Gastroesophageal sphincter (tissue), 4 donors: Measurements from ENCODE around the gene ANKRD13A. TPM values are rescaled to one million over a fixed set of nuclear protein-coding genes. Genes with fewer than 3 reads are reported as not detected.
A peak's percentile ranks its signal among the peaks of the same experiment; 100 is the strongest.

Experiments used
- ATAC-seq: fragments of 150-250 bp; one replicate; pipeline ENCODE4 v1.9.1; 2016; ENCODE audit warnings: mild to moderate bottlenecking, moderate library complexity
- H3K27ac ChIP-seq, 4 donors: fragments of 200-600 bp; sonication (generic) in 3 of 4; 1 replicate in 3 of 4; 2 replicates in 1 of 4; pipeline ENCODE4 v1.5.1; 2016 to 2019
- H3K27me3 ChIP-seq: fragments of 200-600 bp; sonication (generic); one replicate; pipeline ENCODE4 v1.5.1; 2019
- H3K36me3 ChIP-seq, 2 donors: fragments of 200-600 bp; sonication (generic); one replicate each; pipeline ENCODE4 v1.5.1; 2019; ENCODE audit warnings: control low read depth in 1 of 2
- H3K4me1 ChIP-seq, 3 donors: fragments of 200-600 bp; sonication (generic); 1 replicate in 2 of 3; 2 replicates in 1 of 3; pipeline ENCODE4 v1.5.1; 2016 to 2019; ENCODE audit warnings: control low read depth in 2 of 3
- H3K4me3 ChIP-seq, 2 donors: fragments of 200-600 bp; sonication (generic); one replicate each; pipeline ENCODE4 v1.5.1; 2019; ENCODE audit warnings: mild to moderate bottlenecking in 1 of 2, moderate library complexity in 1 of 2
- H3K9me3 ChIP-seq, 3 donors: fragments of 200-600 bp; sonication (generic); one replicate each; pipeline ENCODE4 v1.5.1; 2017 to 2019; ENCODE audit warnings: control low read depth in 2 of 3
- CTCF ChIP-seq, 4 experiments: fragments of 200-600 bp in 2 of 4; fragments of 450-650 bp in 2 of 4; sonication (generic) in 1 of 4; IDR thresholded peaks; one replicate each; pipeline ENCODE4 v1.5.1; 2017 to 2019; ENCODE audit warnings: antibody characterized with exemption in 4 of 4, mild to moderate bottlenecking in 2 of 4, moderate library complexity in 2 of 4
- EP300 ChIP-seq: sonication (generic); formaldehyde crosslinking; IDR thresholded peaks from one replicate; pipeline ENCODE4 v1.6.1; 2017; ENCODE audit warnings: antibody characterized with exemption, mild to moderate bottlenecking
- POLR2A ChIP-seq, 2 donors: fragments of 450-650 bp; IDR thresholded peaks; one replicate each; pipeline ENCODE4 v1.6.1; 2017; ENCODE audit warnings: antibody characterized with exemption in 2 of 2, mild to moderate bottlenecking in 2 of 2, moderate library complexity in 1 of 2
- POLR2AphosphoS5 ChIP-seq: sonication (generic); formaldehyde crosslinking; IDR thresholded peaks from one replicate; pipeline ENCODE4 v1.6.1; 2017; ENCODE audit warnings: antibody characterized with exemption
- WGBS, 2 donors: methylation state at CpG; one replicate each; pipeline ENCODE4 v1.1.5; 2018; ENCODE audit warnings: low coverage in 1 of 2; 5-methylcytosine and 5-hydroxymethylcytosine counted together
- total RNA-seq, 4 donors: library from RNA; depleted of rRNA; stranded (reverse); fragments of >200 nt; gene quantifications; one replicate each; pipeline ENCODE4 v1.1.0, GENCODE V29; 2016

Gene ANKRD13A
- total RNA-seq, 4 donors from 2014 or later = 141 to 182 (median 153) TPM

- TF ChIP-seq CTCF (IDR thresholded peaks at IDR 0.05) (no peak), EP300 (no peak), POLR2AphosphoS5 (no peak), POLR2A (IDR thresholded peaks at IDR 0.05) (no peak)
- H3K27ac ChIP-seq = peak overlapping the region in 3 of 4 donors; percentile 83 to 89 (median 85)
- WGBS, 2 donors = 0% methylated on average over 5 to 6 of the region's 6 CpGs
- no peak for ATAC-seq
- H3K4me3 ChIP-seq = peak overlapping the region; percentile 55 to 100
- peaks cover 0 to 67% (median 14%) of the 10 kb centered on the region in 3 donors for H3K4me1 ChIP-seq
- no peaks in the 10 kb centered on the region for H3K27me3 ChIP-seq
- H3K9me3 ChIP-seq = no peaks in the 10 kb centered on the region
- peaks cover 0 to 13% of the 10 kb centered on the region in 2 donors for H3K36me3 ChIP-seq
These were observed 3.9 kb upstream of the ANKRD13A start for GRCh38 chr12:109995361-109995685.

DNA sequence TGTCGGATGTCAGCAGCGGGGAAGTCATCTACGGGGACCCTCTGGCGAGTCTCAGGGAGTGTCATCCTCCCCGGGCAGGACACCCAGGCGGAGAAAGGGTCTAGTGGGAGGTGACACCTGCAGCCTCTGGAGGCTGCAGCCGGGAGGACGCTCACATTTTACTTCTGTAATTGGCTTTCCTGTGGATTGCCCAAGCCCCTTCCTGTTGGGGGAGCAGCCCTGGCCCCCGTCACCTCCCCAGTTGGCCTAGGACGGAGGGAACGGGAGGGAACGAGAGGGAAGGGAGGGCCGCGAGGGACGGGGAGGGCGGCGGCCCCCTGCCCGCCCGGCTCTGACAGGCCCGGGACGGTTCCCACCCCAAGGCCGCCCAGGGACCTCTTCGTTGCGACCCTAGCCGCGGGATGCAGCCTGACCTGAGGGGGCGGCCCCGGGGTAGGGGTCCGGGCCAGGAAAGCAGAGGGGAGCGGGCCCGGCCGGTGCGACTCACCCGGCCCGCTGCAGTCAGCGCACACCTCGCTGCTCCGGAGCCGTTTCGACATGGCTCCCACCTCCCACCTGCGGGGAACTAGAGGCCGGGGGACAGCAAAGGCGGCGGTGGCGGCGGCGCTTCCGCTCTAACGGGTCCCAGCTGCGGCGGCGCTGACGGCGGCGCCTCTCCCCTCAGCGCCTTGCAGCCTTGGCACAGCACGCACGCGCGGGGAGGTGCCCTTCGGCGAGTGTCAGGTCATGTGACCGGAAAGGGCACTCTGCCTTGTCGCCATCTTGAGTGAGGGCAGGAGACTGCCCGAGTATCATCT, 3.3 kb upstream of the ANKRD13A start, which contains the start of gene GIT2:
GIT2 (minus strand) TSS at position 683 of the 797 bp plus-strand sequence; CDS start at position 539, 144 bp downstream.
- ATAC-seq = peak; percentile 83
- WGBS, 2 donors = 0% methylated on average over 2 of the region's 65 CpGs; no CpG with 5 or more reads in 1 of the 2 donors
- no peaks in the 10 kb centered on the region for H3K9me3 ChIP-seq
- H3K36me3 ChIP-seq = peaks cover 0 to 8% of the 10 kb centered on the region in 2 donors
- peak within 1 kb of the TSS; percentile 55 to 100 for H3K4me3 ChIP-seq
- no peaks in the 10 kb centered on the region for H3K27me3 ChIP-seq
- peak within 1 kb of the TSS; percentile 10 to 89 (median 84) for H3K27ac ChIP-seq
- TF ChIP-seq POLR2AphosphoS5 = peak; percentile 91
- TF ChIP-seq POLR2A (IDR thresholded peaks at IDR 0.05) = peak; percentile 63 to 77
- no peak for TF ChIP-seq EP300
- TF ChIP-seq CTCF (IDR thresholded peaks at IDR 0.05) = peak in 1 of 4 experiments; percentile 19
- peaks cover 0 to 67% (median 16%) of the 10 kb centered on the region in 3 donors for H3K4me1 ChIP-seq

DNA sequence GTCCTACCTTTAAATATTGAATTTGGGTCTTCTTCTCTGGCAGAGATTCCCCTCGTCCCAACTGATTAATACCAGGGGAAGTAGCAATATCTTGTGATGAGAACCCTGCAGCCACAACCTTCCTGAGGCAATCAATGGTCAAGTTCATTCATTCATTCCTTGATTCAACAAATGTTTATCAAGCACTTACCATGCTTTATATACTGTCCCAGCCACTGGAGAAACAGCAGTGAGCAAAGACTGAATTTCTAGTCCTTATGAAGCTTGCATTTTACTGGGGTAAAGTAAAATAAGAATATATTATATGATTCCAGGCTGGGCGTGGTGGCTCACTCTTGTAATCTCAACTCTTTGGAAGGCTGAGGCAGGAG, 2.8 kb upstream of the ANKRD13A start:
- Histone ChIP-seq H3K4me1 (peaks cover 0 to 71% (median 16%) of the 10 kb centered on the region in 3 donors), H3K27ac (peak overlapping the region in 3 of 4 donors; percentile 83 to 89 (median 85))

GRCh38 chr12:109997393-109997792, 1.8 kb upstream of the ANKRD13A start:
- 84 to 89% methylated on average over 3 to 4 of the region's 4 CpGs for WGBS, 2 donors
- ATAC-seq = no peak
- Histone ChIP-seq H3K9me3 (no peaks in the 10 kb centered on the region), H3K36me3 (no peaks in the 10 kb centered on the region), H3K4me1 (peaks cover 0 to 76% (median 19%) of the 10 kb centered on the region in 3 donors), H3K27ac (no peak overlapping the region), H3K27me3 (no peaks in the 10 kb centered on the region), H3K4me3 (no peak overlapping the region)
- no peak for TF ChIP-seq EP300
- TF ChIP-seq POLR2A (IDR thresholded peaks at IDR 0.05) = no peak
- TF ChIP-seq POLR2AphosphoS5 = no peak
- no peak for TF ChIP-seq CTCF (IDR thresholded peaks at IDR 0.05)

More for the DNA sequence above, 2.8 kb upstream of the ANKRD13A start:
- 58% methylated on average over 2 of the region's 2 CpGs; no CpG with 5 or more reads in 1 of the 2 donors for WGBS, 2 donors
- no peak for ATAC-seq
- TF ChIP-seq POLR2AphosphoS5 (no peak), EP300 (no peak), POLR2A (IDR thresholded peaks at IDR 0.05) (no peak), CTCF (IDR thresholded peaks at IDR 0.05) (no peak)
- Histone ChIP-seq H3K4me3 (peak overlapping the region; percentile 55 to 100), H3K9me3 (no peaks in the 10 kb centered on the region), H3K36me3 (peaks cover 0 to 2% of the 10 kb centered on the region in 2 donors), H3K27me3 (no peaks in the 10 kb centered on the region)
